GM12874 (cell line): ENCODE measurements around the gene JARID2.

Experiments used
- TF ChIP-seq, protein P1 (sequence below): IDR thresholded peaks from 2 replicates; pipeline ENCODE4 v1.5.1; 2011; ENCODE audit warnings: low read depth, mild to moderate bottlenecking, control low read depth, low read length, moderate library complexity; ENCODE audit not compliant: insufficient read depth

Gene JARID2

DNA sequence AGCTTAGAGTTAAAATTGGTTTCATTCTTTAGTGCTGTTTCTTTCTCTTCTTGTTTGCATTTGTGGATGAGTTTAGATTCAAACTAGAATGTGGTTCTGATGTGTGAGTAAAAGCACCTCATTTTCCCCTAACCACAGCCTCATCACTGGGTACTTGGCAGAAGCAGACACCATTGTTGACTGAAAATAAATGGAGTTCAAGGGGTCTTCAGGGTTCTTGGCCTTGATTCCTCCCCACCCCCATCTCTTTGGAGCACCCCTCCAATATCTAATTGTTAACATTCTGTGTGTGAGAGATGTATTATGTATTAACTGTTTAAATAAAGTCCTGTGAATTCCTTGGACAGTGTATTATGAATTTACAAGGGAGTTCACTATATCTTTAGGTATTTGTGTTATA lies 59.6 kb downstream of the JARID2 start:
- TF ChIP-seq, protein P1, sequence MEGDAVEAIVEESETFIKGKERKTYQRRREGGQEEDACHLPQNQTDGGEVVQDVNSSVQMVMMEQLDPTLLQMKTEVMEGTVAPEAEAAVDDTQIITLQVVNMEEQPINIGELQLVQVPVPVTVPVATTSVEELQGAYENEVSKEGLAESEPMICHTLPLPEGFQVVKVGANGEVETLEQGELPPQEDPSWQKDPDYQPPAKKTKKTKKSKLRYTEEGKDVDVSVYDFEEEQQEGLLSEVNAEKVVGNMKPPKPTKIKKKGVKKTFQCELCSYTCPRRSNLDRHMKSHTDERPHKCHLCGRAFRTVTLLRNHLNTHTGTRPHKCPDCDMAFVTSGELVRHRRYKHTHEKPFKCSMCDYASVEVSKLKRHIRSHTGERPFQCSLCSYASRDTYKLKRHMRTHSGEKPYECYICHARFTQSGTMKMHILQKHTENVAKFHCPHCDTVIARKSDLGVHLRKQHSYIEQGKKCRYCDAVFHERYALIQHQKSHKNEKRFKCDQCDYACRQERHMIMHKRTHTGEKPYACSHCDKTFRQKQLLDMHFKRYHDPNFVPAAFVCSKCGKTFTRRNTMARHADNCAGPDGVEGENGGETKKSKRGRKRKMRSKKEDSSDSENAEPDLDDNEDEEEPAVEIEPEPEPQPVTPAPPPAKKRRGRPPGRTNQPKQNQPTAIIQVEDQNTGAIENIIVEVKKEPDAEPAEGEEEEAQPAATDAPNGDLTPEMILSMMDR: no peak

DNA sequence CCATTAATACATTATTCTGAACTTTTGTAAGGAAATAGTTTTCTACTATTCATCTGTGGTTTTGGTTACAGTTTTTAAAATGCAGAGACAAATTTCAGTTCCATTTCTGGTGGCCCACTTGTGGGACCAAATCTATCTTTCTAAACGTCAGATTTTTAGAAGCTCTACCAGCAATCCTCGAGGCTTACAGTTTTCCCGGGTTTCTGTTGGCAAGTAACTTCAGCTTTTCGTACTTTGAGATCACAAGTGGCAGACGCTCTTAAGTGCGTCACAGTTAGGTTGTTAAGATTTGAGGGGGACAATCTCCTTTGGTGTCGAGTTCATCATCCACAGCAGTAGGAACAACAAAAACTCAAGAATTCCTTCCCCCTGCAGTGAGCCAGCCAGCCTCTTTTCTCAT lies 60.0 kb downstream of the JARID2 start:
- TF ChIP-seq, protein P1: no peak

DNA sequence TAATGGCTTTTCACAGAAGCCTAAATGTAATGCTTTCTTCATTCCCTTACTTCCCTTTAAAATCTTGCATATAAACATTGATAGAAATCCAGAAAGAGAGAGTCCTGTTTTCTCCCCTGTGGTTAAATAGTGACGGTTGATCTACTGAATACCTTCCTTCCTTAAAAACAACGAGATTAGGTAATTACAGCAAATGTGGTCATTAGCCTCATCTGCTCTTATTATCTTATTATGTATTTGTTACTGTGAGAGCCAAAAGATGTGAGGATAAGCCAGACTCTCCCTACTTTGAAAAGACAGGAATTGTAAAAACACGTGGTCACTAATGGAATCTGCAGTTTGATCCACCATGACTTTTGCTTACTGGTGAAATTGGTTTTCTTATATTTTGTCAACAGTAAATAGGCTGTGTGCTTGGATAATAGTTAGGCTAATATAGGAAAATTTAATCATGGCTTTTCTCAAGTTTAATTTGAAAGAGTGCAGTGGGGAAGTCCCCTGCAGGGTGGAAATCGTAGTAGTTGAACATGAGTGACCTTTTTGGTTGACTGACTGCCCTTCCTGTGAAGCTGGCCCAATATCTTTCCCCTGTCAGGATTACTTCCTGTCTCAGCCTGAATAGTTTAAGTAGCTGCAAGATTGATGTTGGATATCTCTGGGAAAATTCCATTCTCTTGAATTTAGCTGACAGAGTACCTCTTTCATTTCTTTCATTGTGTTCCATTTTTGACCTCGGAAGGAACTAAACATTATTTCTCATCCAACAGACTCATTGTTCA lies 62.8 kb downstream of the JARID2 start:
- TF ChIP-seq, protein P1: no peak

DNA sequence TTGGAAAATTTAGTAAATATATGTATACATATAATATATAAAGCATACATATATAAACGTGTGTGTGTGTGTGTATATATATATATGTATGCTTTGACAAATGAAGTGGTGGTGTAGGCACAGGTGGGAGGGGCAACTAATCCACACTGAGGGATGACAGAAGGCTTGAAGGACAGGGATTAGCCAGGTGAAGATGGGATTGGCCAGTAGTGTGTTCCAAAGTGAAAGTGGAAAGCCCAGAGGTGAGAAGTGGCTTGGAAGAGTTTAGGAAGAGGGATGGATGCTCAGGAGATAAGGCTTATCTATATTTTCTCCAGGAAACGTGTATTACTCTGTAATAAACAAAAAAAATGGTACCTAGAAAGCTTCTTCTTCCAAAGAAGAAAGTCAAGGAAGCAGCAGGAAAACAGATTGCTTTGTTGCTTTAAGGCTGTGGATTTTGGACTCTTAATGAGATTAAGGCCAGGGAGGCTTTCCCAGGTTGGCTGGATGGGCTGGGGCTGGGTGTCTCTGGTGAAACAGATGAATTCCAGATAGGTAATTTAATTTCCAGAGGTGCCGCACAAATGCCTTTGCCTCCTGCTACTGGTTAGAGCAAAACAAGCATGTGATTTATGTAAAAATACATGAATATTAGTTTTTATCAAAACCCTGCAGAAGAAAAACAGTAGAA lies 63.9 kb downstream of the JARID2 start:
- TF ChIP-seq, protein P1: no peak

DNA sequence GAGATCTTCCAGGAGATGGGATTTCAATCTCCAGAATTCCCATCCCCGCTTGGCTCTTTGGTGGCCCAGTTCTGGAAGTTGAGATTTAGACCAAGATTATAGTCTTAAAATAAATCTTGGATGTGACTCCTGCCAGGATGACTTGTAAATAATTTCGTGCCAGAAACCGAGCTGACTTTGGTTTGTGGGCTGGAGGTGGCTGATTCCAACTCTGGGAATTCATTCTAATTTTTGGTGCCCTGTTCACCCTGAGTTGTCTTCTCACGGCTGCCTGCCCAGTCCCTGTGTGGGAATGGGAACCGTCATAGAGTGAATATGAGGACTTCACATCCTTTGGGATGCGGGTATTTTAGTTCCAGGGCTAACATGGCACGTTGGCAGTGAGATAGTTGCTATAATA lies 64.8 kb downstream of the JARID2 start:
- TF ChIP-seq, protein P1: no peak

DNA sequence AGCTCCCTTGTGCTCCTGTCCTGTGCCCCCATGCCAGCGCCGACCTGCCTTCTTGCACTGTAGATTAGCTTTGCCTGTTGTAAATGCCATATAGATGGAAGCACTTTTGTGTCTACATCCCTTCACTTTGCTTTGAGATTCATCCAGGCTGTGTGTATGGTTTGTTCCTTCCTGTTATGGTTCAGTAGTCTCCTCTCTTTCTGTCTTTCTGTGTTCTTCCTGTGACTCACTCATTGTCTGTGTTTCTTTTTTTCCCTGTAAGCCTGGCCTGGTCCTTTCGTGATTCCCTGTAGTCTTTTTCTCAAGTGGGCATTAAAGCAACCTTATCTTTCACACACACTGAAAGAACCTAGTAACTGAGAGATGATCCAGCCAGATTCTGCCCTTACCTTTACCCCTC lies 66.6 kb downstream of the JARID2 start:
- TF ChIP-seq, protein P1: no peak

DNA sequence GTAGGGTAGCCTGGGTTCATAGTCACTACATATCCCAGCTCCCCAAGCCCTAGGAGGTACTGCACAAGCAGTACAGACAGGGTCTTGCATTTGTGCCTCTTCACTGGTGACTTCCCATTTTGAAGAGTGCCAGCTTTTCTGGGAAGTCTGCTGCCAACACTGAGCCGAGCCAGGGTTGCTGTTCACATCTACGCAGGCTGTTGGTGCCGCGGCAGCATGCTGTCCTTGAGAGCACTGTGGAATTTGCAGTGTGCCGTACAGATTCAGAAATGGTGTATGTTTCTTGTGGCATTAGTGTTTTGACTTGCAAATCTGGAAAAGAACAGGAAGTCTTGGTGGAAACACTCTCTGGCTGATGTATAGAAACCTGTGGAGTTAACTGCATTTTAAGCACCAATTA lies 67.5 kb downstream of the JARID2 start:
- TF ChIP-seq, protein P1: no peak
